ENCODE data around the gene SYT1.

- TF ChIP-seq POLR2AphosphoS5 (IDR thresholded peaks at IDR 0.05; ENCODE audit: low read depth, low read length) (no peak), TAF1 (IDR thresholded peaks at IDR 0.05; ENCODE audit: borderline replicate concordance, insufficient read depth, low read length) (no peak), REST (IDR thresholded peaks at IDR 0.05; ENCODE audit: insufficient read depth in 1 of 2, low read depth in 2 of 2, low read length in 2 of 2) (no peak), FOXP2 (optimal IDR thresholded peaks at IDR 0.05; ENCODE audit: borderline replicate concordance, extremely low read depth, extremely low read length, insufficient read depth) (no peak), SIN3A (IDR thresholded peaks at IDR 0.05; ENCODE audit: borderline replicate concordance, insufficient read depth, low read length) (no peak)
These were observed 590.7 kb downstream of the SYT1 start for GRCh38 chr12:79455286-79455685.
